Lower lobe of right lung (tissue), 2 donors: ENCODE results near the gene TAAR9. TPM values are rescaled to one million over a fixed set of nuclear protein-coding genes. Genes with fewer than 3 reads are reported as not detected.

Experiments
- ATAC-seq, 2 donors: fragments of 200-7000 bp; cut with Tn5 transposase; one replicate each; pipeline ENCODE4 v1.9.1; 2020 to 2022; ENCODE audit warnings: mild to moderate bottlenecking in 2 of 2, moderate library complexity in 2 of 2
- DNase-seq: peaks from one replicate; pipeline ENCODE4 v3.0.0-alpha.2; 2020
- H3K27ac ChIP-seq: fragments of 200-600 bp; one replicate; pipeline ENCODE4 v1.8.0; 2022
- H3K27me3 ChIP-seq: fragments of 200-600 bp; one replicate; pipeline ENCODE4 v1.8.0; 2022; ENCODE audit warnings: low read depth
- H3K36me3 ChIP-seq: fragments of 200-600 bp; one replicate; pipeline ENCODE4 v1.8.0; 2022; ENCODE audit warnings: mild to moderate bottlenecking
- H3K4me1 ChIP-seq: fragments of 200-600 bp; one replicate; pipeline ENCODE4 v1.8.0; 2022
- H3K4me3 ChIP-seq: fragments of 200-600 bp; one replicate; pipeline ENCODE4 v1.8.0; 2022; ENCODE audit warnings: mild to moderate bottlenecking
- H3K9me3 ChIP-seq: fragments of 200-600 bp; one replicate; pipeline ENCODE4 v1.8.0; 2022
- intact Hi-C: fragments of 100-400 bp; cut with DNase I; formaldehyde crosslinking; loops from one replicate; pipeline ENCODE4 v1.11.0; 2022
- total RNA-seq: library from RNA; stranded (reverse); fragmentation: NEBNext Ultra II Directional; extraction: Animal tissue kit (Norgen Biotek cat#: 25700); gene quantifications from one replicate; pipeline ENCODE4 v1.2.1, GENCODE V29; 2021
- TF ChIP-seq, protein P1 (sequence below): fragments of 200-600 bp; IDR thresholded peaks from one replicate; pipeline ENCODE4 v1.8.0; 2022; ENCODE audit warnings: antibody characterized with exemption, mild to moderate bottlenecking
- donor health status: DM: no; HTN: yes; CAD: no; lungs with severe emphysema.

Gene TAAR9
- total RNA-seq, 1 donor from 2014 or later: not detected

DNA sequence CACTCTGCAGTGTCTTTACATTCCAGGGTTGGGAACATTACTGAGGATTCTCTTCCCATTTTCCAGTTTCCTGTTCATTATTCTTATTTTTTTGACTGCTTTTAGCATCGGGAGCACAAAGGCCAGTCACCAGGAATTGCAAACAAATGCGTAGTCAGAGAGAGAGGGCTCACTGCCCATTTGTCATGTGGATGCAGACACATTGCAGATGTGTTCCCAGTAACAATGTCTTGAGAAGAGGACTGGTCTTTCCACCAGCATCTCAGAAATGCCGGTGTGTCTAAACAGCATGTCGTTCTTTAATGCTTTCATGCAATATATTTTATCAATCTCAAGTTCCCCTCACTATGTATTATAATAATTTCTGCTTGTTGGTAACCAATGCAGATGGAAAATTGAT, 31.1 kb downstream of the TAAR9 start:
- DNase-seq: no peak
- intact Hi-C loops: no loop called here
- Histone ChIP-seq H3K4me3 (no peak overlapping the region), H3K36me3 (no peaks in the 10 kb centered on the region), H3K4me1 (no peaks in the 10 kb centered on the region), H3K27me3 (peaks cover 6% of the 10 kb centered on the region), H3K27ac (no peak overlapping the region), H3K9me3 (no peaks in the 10 kb centered on the region)
- no peak for ATAC-seq
- TF ChIP-seq, protein P1, sequence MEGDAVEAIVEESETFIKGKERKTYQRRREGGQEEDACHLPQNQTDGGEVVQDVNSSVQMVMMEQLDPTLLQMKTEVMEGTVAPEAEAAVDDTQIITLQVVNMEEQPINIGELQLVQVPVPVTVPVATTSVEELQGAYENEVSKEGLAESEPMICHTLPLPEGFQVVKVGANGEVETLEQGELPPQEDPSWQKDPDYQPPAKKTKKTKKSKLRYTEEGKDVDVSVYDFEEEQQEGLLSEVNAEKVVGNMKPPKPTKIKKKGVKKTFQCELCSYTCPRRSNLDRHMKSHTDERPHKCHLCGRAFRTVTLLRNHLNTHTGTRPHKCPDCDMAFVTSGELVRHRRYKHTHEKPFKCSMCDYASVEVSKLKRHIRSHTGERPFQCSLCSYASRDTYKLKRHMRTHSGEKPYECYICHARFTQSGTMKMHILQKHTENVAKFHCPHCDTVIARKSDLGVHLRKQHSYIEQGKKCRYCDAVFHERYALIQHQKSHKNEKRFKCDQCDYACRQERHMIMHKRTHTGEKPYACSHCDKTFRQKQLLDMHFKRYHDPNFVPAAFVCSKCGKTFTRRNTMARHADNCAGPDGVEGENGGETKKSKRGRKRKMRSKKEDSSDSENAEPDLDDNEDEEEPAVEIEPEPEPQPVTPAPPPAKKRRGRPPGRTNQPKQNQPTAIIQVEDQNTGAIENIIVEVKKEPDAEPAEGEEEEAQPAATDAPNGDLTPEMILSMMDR: no peak

DNA sequence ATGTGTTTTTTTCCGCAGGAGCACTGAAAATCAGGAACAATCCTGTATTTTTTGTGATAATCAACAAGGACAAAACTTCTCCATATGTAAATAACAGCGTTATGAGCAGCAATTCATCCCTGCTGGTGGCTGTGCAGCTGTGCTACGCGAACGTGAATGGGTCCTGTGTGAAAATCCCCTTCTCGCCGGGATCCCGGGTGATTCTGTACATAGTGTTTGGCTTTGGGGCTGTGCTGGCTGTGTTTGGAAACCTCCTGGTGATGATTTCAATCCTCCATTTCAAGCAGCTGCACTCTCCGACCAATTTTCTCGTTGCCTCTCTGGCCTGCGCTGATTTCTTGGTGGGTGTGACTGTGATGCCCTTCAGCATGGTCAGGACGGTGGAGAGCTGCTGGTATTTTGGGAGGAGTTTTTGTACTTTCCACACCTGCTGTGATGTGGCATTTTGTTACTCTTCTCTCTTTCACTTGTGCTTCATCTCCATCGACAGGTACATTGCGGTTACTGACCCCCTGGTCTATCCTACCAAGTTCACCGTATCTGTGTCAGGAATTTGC, 32.2 kb downstream of the TAAR9 start, which contains the start of gene TAAR6:
TSS of gene TAAR6 (plus strand) at position 102 of the 557 bp plus-strand sequence. CDS start at position 102, 0 bp downstream.
- ATAC-seq (no peak), DNase-seq (no peak)
- no peak within 1 kb of the TSS for H3K4me3 ChIP-seq
- intact Hi-C loops: no loop called here
- no peak within 1 kb of the TSS for H3K27ac ChIP-seq
- no peaks in the 10 kb centered on the region for H3K9me3 ChIP-seq
- H3K4me1 ChIP-seq: no peaks in the 10 kb centered on the region
- peaks cover 6% of the 10 kb centered on the region for H3K27me3 ChIP-seq
- TF ChIP-seq, protein P1: no peak
- H3K36me3 ChIP-seq: no peaks in the 10 kb centered on the region

DNA sequence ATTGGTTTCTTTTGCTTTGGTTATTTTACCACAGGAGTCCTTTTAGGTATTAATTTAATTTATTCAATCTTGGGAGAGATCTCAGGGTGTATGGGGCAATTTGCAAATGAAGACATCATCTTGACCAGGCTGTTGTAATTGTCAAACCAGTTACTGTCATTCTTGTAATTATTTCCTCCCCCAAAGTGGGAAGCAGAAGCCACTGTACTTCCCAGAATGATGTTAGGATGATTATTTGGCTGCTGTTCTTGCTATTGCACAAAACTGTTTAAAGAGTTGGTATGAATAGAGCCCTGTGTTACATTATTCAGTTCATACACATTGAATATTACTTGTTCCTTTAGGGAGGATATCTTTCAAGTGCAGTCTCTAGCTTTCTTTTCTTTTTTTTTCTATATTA, 33.7 kb downstream of the TAAR9 start:
- Histone ChIP-seq H3K27ac (no peak overlapping the region), H3K36me3 (no peaks in the 10 kb centered on the region), H3K4me3 (no peak overlapping the region), H3K27me3 (no peaks in the 10 kb centered on the region), H3K9me3 (no peaks in the 10 kb centered on the region), H3K4me1 (no peaks in the 10 kb centered on the region)
- DNase-seq (no peak), ATAC-seq (no peak)
- TF ChIP-seq, protein P1: no peak
- intact Hi-C loops: no loop called here

DNA sequence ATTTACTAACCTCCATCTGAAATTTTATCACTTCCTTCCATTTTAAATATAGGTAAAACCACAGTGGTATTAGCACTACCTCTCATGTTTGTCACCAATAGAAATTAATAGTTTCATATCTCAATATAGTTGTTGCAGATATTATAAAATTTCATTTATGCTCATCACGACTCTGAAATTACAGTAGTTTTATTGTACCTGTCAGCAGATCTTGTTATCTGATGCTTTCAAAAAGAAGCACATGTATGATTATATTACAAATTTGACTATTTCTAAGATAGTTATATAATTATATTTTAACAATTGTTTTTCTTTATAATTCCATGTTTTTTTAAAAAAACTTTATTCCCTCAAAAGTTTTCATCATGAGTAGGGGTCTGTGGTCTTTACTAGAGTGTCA, 46.6 kb downstream of the TAAR9 start:
- H3K27me3 ChIP-seq: no peaks in the 10 kb centered on the region
- no peak overlapping the region for H3K4me3 ChIP-seq
- no peaks in the 10 kb centered on the region for H3K9me3 ChIP-seq
- H3K27ac ChIP-seq: no peak overlapping the region
- DNase-seq (no peak), ATAC-seq (no peak)
- intact Hi-C loops: no loop called here
- H3K4me1 ChIP-seq: no peaks in the 10 kb centered on the region
- TF ChIP-seq, protein P1: no peak
- H3K36me3 ChIP-seq: no peaks in the 10 kb centered on the region

DNA sequence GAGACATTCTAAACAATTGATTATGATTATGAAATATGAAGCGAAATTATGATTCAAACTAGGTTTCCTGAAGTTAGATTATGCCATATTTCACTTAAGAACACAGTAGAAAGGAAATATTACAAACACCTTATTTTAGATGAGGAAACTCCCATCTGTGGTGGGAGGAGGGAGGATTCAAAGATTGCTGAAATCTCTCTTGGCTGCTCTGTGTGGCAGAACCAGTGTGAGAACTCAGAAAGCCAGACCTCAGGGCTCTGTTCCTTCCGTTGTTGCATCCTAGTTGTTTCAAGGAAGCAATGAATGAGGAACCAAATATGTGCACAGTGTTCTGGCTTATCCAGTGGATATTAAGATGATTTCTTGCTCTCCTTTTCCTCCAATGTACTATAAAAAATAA, 49.3 kb downstream of the TAAR9 start:
- Histone ChIP-seq H3K27me3 (no peaks in the 10 kb centered on the region), H3K27ac (no peak overlapping the region), H3K4me3 (no peak overlapping the region), H3K9me3 (no peaks in the 10 kb centered on the region), H3K36me3 (no peaks in the 10 kb centered on the region), H3K4me1 (no peaks in the 10 kb centered on the region)
- no peak for DNase-seq
- ATAC-seq: peak; percentile 60 to 78
- intact Hi-C loops: no loop called here
- TF ChIP-seq, protein P1: no peak

Other genes starting within 250 kb of the TAAR9 start
- gene MOXD1, start 136.8 kb upstream of the TAAR9 start, total RNA-seq: 13.4 TPM
- gene STX7, start 25.2 kb upstream of the TAAR9 start, total RNA-seq: 97.2 TPM
- not detected for gene TAAR8, start 14.4 kb downstream of the TAAR9 start, total RNA-seq
- not detected for gene TAAR6, start 32.0 kb downstream of the TAAR9 start, total RNA-seq
- gene TAAR5, start 51.5 kb downstream of the TAAR9 start, total RNA-seq: not detected
- gene TAAR2, start 86.0 kb downstream of the TAAR9 start, total RNA-seq: not detected
- gene TAAR1, start 120.9 kb downstream of the TAAR9 start, total RNA-seq: not detected
- 10.0 TPM for gene VNN1, start 175.8 kb downstream of the TAAR9 start, total RNA-seq
- gene VNN2, start 219.6 kb downstream of the TAAR9 start, total RNA-seq: 32.6 TPM